HepG2 (cell line): ENCODE measurements around the gene SRSF8. TPM values are rescaled to one million over a fixed set of nuclear protein-coding genes. Genes with fewer than 3 reads are reported as not detected.

Source experiments
- ASH2L ChIP-seq: fragments of 300-600, 200-600 bp; sonication (generic); IDR thresholded peaks from 2 replicates; pipeline ENCODE4 v1.7.0; 2017; ENCODE audit warnings: low read depth, mild to moderate bottlenecking, moderate library complexity, mixed read lengths, low read length; ENCODE audit not compliant: insufficient read length
- ATAD3A ChIP-seq: sonication (generic); formaldehyde crosslinking; IDR thresholded peaks from 2 replicates; pipeline ENCODE4 v1.4.0; 2020; ENCODE audit warnings: missing genetic modification reagents
- ATF1 ChIP-seq: IDR thresholded peaks from 2 replicates; pipeline ENCODE4 v1.6.1; 2016; ENCODE audit warnings: mild to moderate bottlenecking, control low read depth
- CBX5 ChIP-seq: sonication (generic); formaldehyde crosslinking; IDR thresholded peaks from 2 replicates; pipeline ENCODE4 v1.4.0; 2020; ENCODE audit warnings: missing genetic modification reagents, borderline replicate concordance
- EZH2 ChIP-seq: conservative IDR thresholded peaks from 2 replicates; pipeline ENCODE4 v1.6.1; 2012; ENCODE audit warnings: mild to moderate bottlenecking, low read depth, low read length, moderate library complexity
- FOXK1 ChIP-seq: sonication (generic); formaldehyde crosslinking; IDR thresholded peaks from 2 replicates; pipeline ENCODE4 v1.4.0; 2020; ENCODE audit warnings: low read depth, missing genetic modification reagents, borderline replicate concordance
- GABPB1 ChIP-seq: IDR thresholded peaks from 2 replicates; pipeline ENCODE4 v1.6.1; 2016; ENCODE audit warnings: mild to moderate bottlenecking, missing genetic modification reagents, moderate library complexity, missing compliant biosample characterization
- KDM2A ChIP-seq: sonication (generic); formaldehyde crosslinking; IDR thresholded peaks from 2 replicates; pipeline ENCODE4 v1.4.0; 2020; ENCODE audit warnings: low read depth, missing genetic modification reagents, borderline replicate concordance
- KMT2B ChIP-seq: IDR thresholded peaks from 2 replicates; pipeline ENCODE4 v1.6.1; 2016; ENCODE audit warnings: missing genetic modification reagents, missing compliant biosample characterization
- NR2C2 ChIP-seq: sonication (generic); formaldehyde crosslinking; IDR thresholded peaks from 2 replicates; pipeline ENCODE4 v1.4.0; 2020; ENCODE audit warnings: missing genetic modification reagents, mild to moderate bottlenecking, moderate library complexity, borderline replicate concordance
- RCOR2 ChIP-seq: IDR thresholded peaks from 2 replicates; pipeline ENCODE4 v1.6.1; 2016; ENCODE audit warnings: missing biosample characterization, missing genetic modification reagents
- REPIN1 ChIP-seq: sonication (generic); formaldehyde crosslinking; IDR thresholded peaks from 2 replicates; pipeline ENCODE4 v1.8.0; 2022; ENCODE audit warnings: missing genetic modification reagents, low read depth, mild to moderate bottlenecking, borderline replicate concordance
- RNF2 ChIP-seq: fragments of 450-650 bp; conservative IDR thresholded peaks from 2 replicates; pipeline ENCODE4 v1.6.1; 2016; ENCODE audit warnings: low read depth
- SALL1 ChIP-seq: sonication (generic); formaldehyde crosslinking; IDR thresholded peaks from 2 replicates; pipeline ENCODE4 v1.8.0; 2022; ENCODE audit warnings: mild to moderate bottlenecking, missing genetic modification reagents
- SATB2 ChIP-seq: sonication (generic); formaldehyde crosslinking; IDR thresholded peaks from 2 replicates; pipeline ENCODE4 v1.5.0; 2020; ENCODE audit warnings: missing genetic modification reagents
- SP140L ChIP-seq: sonication (generic); formaldehyde crosslinking; IDR thresholded peaks from 2 replicates; pipeline ENCODE4 v1.4.0; 2020; ENCODE audit warnings: missing genetic modification reagents, borderline replicate concordance
- SP2 ChIP-seq: sonication (generic); formaldehyde crosslinking; IDR thresholded peaks from 2 replicates; pipeline ENCODE4 v1.5.1; 2020; ENCODE audit warnings: mild to moderate bottlenecking, missing genetic modification reagents
- TCF7L2 ChIP-seq: IDR thresholded peaks from 2 replicates; pipeline ENCODE4 v1.6.1; 2011; ENCODE audit warnings: mild to moderate bottlenecking, low read depth, low read length, moderate library complexity
- ZFP1 ChIP-seq: IDR thresholded peaks from 2 replicates; pipeline ENCODE4 v1.6.1; 2016
- ZMYM4 ChIP-seq: sonication (generic); formaldehyde crosslinking; IDR thresholded peaks from 2 replicates; pipeline ENCODE4 v1.8.1; 2023; ENCODE audit warnings: mild to moderate bottlenecking, missing genetic modification reagents
- ZNF101 ChIP-seq: sonication (generic); formaldehyde crosslinking; IDR thresholded peaks from 2 replicates; pipeline ENCODE4 v1.4.0; 2020; ENCODE audit warnings: mild to moderate bottlenecking, low read depth, missing genetic modification reagents, borderline replicate concordance
- ZNF329 ChIP-seq: sonication (generic); formaldehyde crosslinking; IDR thresholded peaks from 2 replicates; pipeline ENCODE4 v1.9.0; 2021; ENCODE audit warnings: low read depth, mild to moderate bottlenecking, missing genetic modification reagents
- ZNF337 ChIP-seq: sonication (generic); formaldehyde crosslinking; IDR thresholded peaks from 2 replicates; pipeline ENCODE4 v1.5.1; 2020; ENCODE audit warnings: missing genetic modification reagents, low read depth, mild to moderate bottlenecking, borderline replicate concordance
- ZNF451 ChIP-seq: sonication (generic); formaldehyde crosslinking; IDR thresholded peaks from 2 replicates; pipeline ENCODE4 v1.5.0; 2020; ENCODE audit warnings: mild to moderate bottlenecking, missing genetic modification reagents
- ZNF616 ChIP-seq: sonication (generic); formaldehyde crosslinking; IDR thresholded peaks from 2 replicates; pipeline ENCODE4 v1.5.0; 2020; ENCODE audit warnings: low read depth, mild to moderate bottlenecking, missing genetic modification reagents
- ZNF724P ChIP-seq: sonication (generic); formaldehyde crosslinking; IDR thresholded peaks from 2 replicates; pipeline ENCODE4 v1.8.0; 2022; ENCODE audit warnings: missing genetic modification reagents, borderline replicate concordance
- ZNF891 ChIP-seq: sonication (generic); formaldehyde crosslinking; IDR thresholded peaks from 2 replicates; pipeline ENCODE4 v1.5.0; 2020; ENCODE audit warnings: mild to moderate bottlenecking, missing genetic modification reagents
- ZSCAN21 ChIP-seq: sonication (generic); formaldehyde crosslinking; IDR thresholded peaks from 2 replicates; pipeline ENCODE4 v1.8.0; 2022; ENCODE audit warnings: mild to moderate bottlenecking, missing genetic modification reagents, moderate library complexity, borderline replicate concordance
- polyA plus RNA-seq, 8 experiments: library from polyadenylated mRNA; depleted of rRNA in 3 of 8; stranded (reverse) in 7 of 8; unstranded in 1 of 8; fragments of >200 nt; fragmentation: Illumina TruSeq in 4 of 8; extraction: Trizol in 4 of 8; gene quantifications; 2 replicates each; pipeline versions ENCODE4 v1.2.1 to v1.2.3, GENCODE V29; 2011 to 2016; ENCODE audit warnings: low read depth in 4 of 8, missing spikeins in 1 of 8, mixed read lengths in 1 of 8; ENCODE audit not compliant: insufficient read depth in 1 of 8
- total RNA-seq, 5 experiments: library from RNA; depleted of rRNA; stranded (reverse); fragments of >200 nt; fragmentation: Illumina TruSeq; extraction: Trizol; gene quantifications; 2 replicates each; pipeline ENCODE4 v1.2.3, GENCODE V29; 2016; ENCODE audit warnings: low read depth in 1 of 5
- TF ChIP-seq, protein P1 (sequence below): sonication (generic); formaldehyde crosslinking; IDR thresholded peaks from 2 replicates; pipeline ENCODE4 v1.5.1; 2020; ENCODE audit warnings: missing genetic modification reagents, mild to moderate bottlenecking, borderline replicate concordance
- TF ChIP-seq, protein P2 (sequence below): sonication (generic); formaldehyde crosslinking; IDR thresholded peaks from 2 replicates; pipeline ENCODE4 v1.4.0; 2020; ENCODE audit warnings: mild to moderate bottlenecking, missing genetic modification reagents
- TF ChIP-seq, protein P3 (sequence below): sonication (generic); formaldehyde crosslinking; IDR thresholded peaks from 2 replicates; pipeline ENCODE4 v1.5.0; 2020; ENCODE audit warnings: missing genetic modification reagents, mild to moderate bottlenecking, borderline replicate concordance

The SRSF8 gene
- total and polyA plus RNA-seq, 2 of the 13 experiments (the other 11 are each of a cell fraction or from before 2014, with no cell fraction given), result 21.8 to 25.8 TPM

DNA sequence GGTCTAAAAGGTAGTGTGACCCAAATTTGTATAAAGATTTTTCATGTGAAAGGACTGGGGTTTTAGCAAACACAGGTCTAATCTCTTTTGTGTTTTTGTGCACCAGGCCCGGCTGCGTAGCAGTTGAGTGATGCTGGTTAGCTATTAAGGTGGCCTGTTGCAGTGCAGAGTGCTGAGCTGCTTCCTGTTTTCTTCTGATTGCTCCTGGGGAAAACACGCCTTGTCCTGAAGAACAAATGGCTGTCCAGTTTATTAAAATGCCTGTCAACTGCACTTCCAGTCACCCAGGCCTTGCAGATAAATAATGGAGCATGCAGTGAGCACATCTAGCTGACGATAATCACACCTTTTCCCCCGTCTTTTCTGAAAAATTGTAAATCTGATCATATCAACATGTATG is 1.8 kb downstream of the SRSF8 start (continued):
- TF ChIP-seq ZNF891 (CRISPR knock-in tag), result no peak
- TF ChIP-seq KMT2B (CRISPR knock-in tag), result peak; percentile 64
- no peak for TF ChIP-seq EZH2
- TF ChIP-seq SALL1 (CRISPR knock-in tag), result peak; percentile 58
- 0 out of 2 replicates have a peak, but pooled peaks have one; percentile 29 for TF ChIP-seq SATB2 (CRISPR knock-in tag)
- TF ChIP-seq ZMYM4 (CRISPR knock-in tag), result peak; percentile 85
- no peak for TF ChIP-seq REPIN1
- no peak for TF ChIP-seq SP2 (CRISPR knock-in tag)
- TF ChIP-seq SP140L (CRISPR knock-in tag), result no peak
- no peak for TF ChIP-seq ZSCAN21 (CRISPR knock-in tag)
- no peak for TF ChIP-seq TCF7L2
- no peak for TF ChIP-seq ZNF724P
- TF ChIP-seq ZNF329 (CRISPR knock-in tag), result no peak
- peak; percentile 96 for TF ChIP-seq FOXK1 (CRISPR knock-in tag)
- peak; percentile 33 for TF ChIP-seq ASH2L
- TF ChIP-seq, protein P1, sequence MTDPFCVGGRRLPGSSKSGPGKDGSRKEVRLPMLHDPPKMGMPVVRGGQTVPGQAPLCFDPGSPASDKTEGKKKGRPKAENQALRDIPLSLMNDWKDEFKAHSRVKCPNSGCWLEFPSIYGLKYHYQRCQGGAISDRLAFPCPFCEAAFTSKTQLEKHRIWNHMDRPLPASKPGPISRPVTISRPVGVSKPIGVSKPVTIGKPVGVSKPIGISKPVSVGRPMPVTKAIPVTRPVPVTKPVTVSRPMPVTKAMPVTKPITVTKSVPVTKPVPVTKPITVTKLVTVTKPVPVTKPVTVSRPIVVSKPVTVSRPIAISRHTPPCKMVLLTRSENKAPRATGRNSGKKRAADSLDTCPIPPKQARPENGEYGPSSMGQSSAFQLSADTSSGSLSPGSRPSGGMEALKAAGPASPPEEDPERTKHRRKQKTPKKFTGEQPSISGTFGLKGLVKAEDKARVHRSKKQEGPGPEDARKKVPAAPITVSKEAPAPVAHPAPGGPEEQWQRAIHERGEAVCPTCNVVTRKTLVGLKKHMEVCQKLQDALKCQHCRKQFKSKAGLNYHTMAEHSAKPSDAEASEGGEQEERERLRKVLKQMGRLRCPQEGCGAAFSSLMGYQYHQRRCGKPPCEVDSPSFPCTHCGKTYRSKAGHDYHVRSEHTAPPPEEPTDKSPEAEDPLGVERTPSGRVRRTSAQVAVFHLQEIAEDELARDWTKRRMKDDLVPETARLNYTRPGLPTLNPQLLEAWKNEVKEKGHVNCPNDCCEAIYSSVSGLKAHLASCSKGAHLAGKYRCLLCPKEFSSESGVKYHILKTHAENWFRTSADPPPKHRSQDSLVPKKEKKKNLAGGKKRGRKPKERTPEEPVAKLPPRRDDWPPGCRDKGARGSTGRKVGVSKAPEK (CRISPR knock-in tag), result no peak
- peak; percentile 66; the same call in 1 of the 2 replicates for TF ChIP-seq GABPB1 (CRISPR knock-in tag)
- TF ChIP-seq ZNF616, result no peak
- TF ChIP-seq RCOR2 (CRISPR knock-in tag), result no peak
- TF ChIP-seq CBX5 (CRISPR knock-in tag), result no peak
- no peak for TF ChIP-seq ZFP1 (CRISPR knock-in tag)
- no peak for TF ChIP-seq ZNF451 (CRISPR knock-in tag)
- 0 out of 2 replicates have a peak, but pooled peaks have one; percentile 28 for TF ChIP-seq RNF2
- TF ChIP-seq ATAD3A (CRISPR knock-in tag), result no peak
- TF ChIP-seq NR2C2, result no peak
- TF ChIP-seq KDM2A, result 0 out of 2 replicates have a peak, but pooled peaks have one; percentile 28
- TF ChIP-seq, protein P2, sequence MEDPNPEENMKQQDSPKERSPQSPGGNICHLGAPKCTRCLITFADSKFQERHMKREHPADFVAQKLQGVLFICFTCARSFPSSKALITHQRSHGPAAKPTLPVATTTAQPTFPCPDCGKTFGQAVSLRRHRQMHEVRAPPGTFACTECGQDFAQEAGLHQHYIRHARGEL (CRISPR knock-in tag), result no peak
- TF ChIP-seq, protein P3, sequence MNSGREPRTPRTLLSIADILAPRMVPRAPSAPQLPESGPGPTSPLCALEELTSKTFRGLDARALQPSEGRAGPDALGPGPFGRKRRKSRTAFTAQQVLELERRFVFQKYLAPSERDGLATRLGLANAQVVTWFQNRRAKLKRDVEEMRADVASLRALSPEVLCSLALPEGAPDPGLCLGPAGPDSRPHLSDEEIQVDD (CRISPR knock-in tag), result no peak
- no peak for TF ChIP-seq ZNF101 (CRISPR knock-in tag)
- peak; percentile 27; the same call in 1 of the 2 replicates for TF ChIP-seq ATF1 (CRISPR knock-in tag)
- TF ChIP-seq ZNF337 (CRISPR knock-in tag), result 0 out of 2 replicates have a peak, but pooled peaks have one; percentile 30
